SW 1271 (cell line): ENCODE measurements around the gene RTP3.
"Not testable (repeated sequence)": the region's sequence is repeated elsewhere in the genome, so short reads cannot be mapped to it uniquely, and the experiment has no call there.

Source experiments
- DNase-seq, 2 experiments: peaks; one replicate each; lab custom pipeline; 2025; lab: John Stamatoyannopoulos, UW

The RTP3 gene

GRCh38 chr3:46491089-46492070 lies 6.4 kb upstream of the RTP3 start:
- DNase-seq = no peak

GRCh38 chr3:46492890-46493547 lies 4.8 kb upstream of the RTP3 start:
- DNase-seq = no peak

- DNase-seq = not testable (repeated sequence)
Measured at GRCh38 chr3:46494491-46494890, 3.3 kb upstream of the RTP3 start.

GRCh38 chr3:46495901-46496456 lies 1.8 kb upstream of the RTP3 start:
- DNase-seq = no peak

GRCh38 chr3:46496746-46497555 lies 825 bp upstream of the RTP3 start:
- no peak for DNase-seq

- no peak for DNase-seq
Measured at GRCh38 chr3:46498916-46499519, 1.2 kb downstream of the RTP3 start.

GRCh38 chr3:46500656-46501635 lies 3.2 kb downstream of the RTP3 start:
- DNase-seq = no peak

GRCh38 chr3:46501702-46502101 lies 3.9 kb downstream of the RTP3 start:
- DNase-seq = no peak

GRCh38 chr3:46503200-46503874 lies 5.6 kb downstream of the RTP3 start:
- DNase-seq = no peak

GRCh38 chr3:46504789-46505188 lies 7.0 kb downstream of the RTP3 start:
- no peak for DNase-seq

- DNase-seq = no peak
Measured at GRCh38 chr3:46505953-46506352, 8.2 kb downstream of the RTP3 start.

GRCh38 chr3:46506526-46506925 lies 8.8 kb downstream of the RTP3 start:
- no peak for DNase-seq

GRCh38 chr3:46508850-46509591 lies 11.2 kb downstream of the RTP3 start:
- DNase-seq = no peak

GRCh38 chr3:46509661-46510187 lies 11.9 kb downstream of the RTP3 start:
- DNase-seq = no peak

- DNase-seq = no peak
Measured at GRCh38 chr3:46512191-46512749, 14.5 kb downstream of the RTP3 start.

- DNase-seq = no peak
Measured at GRCh38 chr3:46516521-46516920, 18.7 kb downstream of the RTP3 start.

- DNase-seq = peak; percentile 31 to 84
Measured at GRCh38 chr3:46517016-46517783, 19.4 kb downstream of the RTP3 start.

- DNase-seq = no peak
Measured at GRCh38 chr3:46517784-46518181, 20.0 kb downstream of the RTP3 start.
